ENCODE results near the gene EN1. TPM values are rescaled to one million over a fixed set of nuclear protein-coding genes. Genes with fewer than 3 reads are reported as not detected.

Gene EN1
- total RNA-seq, 1 experiment from 2014 or later = not detected

DNA sequence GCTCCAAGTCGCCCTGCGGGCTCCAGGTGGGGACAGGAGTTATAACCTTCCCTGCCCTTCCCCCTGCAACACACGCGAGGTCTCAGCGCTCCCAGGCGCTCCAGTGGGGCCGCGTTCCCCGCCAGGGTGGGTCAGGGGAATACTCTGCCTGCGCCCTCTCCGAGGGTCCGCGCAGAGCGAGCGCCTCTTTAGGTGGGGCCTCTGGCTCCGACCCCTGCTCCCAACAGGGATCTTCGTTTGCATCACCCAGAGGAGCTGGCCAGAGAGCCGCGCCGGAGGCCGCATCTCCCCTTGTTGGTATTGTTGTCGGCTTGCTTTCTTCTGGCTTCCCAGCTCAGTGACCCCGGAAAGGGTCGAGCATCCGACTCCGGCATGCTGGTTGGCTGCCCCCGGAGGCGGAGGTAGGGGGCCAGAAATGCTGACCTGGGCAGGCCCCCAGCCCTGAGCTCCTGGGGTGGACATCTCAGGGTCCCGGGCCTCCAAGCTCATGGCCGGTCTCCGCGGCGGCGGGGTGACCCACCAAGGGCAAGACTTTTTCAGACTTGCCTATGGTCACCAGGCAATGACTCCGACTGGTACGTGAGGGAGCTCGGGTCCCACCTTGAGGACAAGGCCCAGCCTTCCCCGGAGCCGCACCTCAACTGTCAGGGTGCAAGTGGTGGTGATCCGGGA, 11.2 kb upstream of the EN1 start (continued):
- TF ChIP-seq, protein P1, sequence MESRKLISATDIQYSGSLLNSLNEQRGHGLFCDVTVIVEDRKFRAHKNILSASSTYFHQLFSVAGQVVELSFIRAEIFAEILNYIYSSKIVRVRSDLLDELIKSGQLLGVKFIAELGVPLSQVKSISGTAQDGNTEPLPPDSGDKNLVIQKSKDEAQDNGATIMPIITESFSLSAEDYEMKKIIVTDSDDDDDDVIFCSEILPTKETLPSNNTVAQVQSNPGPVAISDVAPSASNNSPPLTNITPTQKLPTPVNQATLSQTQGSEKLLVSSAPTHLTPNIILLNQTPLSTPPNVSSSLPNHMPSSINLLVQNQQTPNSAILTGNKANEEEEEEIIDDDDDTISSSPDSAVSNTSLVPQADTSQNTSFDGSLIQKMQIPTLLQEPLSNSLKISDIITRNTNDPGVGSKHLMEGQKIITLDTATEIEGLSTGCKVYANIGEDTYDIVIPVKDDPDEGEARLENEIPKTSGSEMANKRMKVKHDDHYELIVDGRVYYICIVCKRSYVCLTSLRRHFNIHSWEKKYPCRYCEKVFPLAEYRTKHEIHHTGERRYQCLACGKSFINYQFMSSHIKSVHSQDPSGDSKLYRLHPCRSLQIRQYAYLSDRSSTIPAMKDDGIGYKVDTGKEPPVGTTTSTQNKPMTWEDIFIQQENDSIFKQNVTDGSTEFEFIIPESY (IDR thresholded peaks at IDR 0.05; ENCODE audit: extremely low read depth, insufficient replicate concordance, low read length) = no peak

DNA sequence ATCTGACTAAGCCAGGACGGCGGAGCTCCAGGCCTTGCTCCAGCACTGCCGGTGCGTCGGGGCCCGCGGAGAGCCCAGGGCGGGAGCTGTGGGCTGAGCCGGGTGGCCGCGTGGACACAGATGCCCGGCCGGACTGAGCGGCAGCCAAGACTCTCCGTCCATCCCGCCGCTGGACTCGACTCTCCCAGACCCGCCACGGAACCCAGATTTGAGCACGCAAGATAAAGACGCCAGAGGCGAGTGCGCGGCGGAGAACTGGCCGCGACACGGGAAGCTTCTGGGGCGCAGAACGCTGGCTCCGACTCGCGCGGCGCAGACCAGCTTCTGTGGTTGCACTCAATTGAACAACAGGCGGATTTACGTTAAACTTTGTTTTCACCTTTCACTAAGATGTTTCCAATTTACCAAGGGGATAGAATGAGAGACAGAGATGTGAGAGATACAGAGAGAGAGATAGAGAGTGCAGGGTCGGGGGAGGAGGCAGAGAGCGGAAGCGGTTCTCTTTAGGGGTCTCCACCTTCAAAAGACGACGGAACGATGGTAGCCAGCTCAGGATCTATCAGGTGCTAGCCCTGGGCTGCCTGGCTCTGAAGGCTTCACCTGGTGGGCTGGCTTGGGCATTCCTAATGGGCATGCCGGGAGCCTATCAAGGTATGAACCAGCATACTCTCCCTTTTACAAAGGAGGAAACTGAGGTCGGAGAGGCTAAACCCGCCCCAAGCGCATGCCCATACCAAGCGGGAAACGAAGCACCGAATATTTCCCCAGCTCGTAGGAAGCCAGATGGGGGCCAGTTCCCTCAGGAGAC, 10.4 kb upstream of the EN1 start:
- Histone ChIP-seq H3K27me3 (ENCODE audit: insufficient read depth, low read length) (no peaks in the 10 kb centered on the region), H3K79me2 (ENCODE audit: insufficient read depth, low read length) (no peaks in the 10 kb centered on the region), H3K36me3 (ENCODE audit: control insufficient read depth in 1 of 2, insufficient read depth in 2 of 2, low read length in 2 of 2) (no peaks in the 10 kb centered on the region), H3K9ac (ENCODE audit: low read length) (no peak overlapping the region), H3K4me3 (replicated peaks in 1 of 2; ENCODE audit: low read depth in 1 of 2, low read length in 2 of 2) (no peak overlapping the region), H4K20me1 (ENCODE audit: insufficient read depth) (no peaks in the 10 kb centered on the region), H3K4me2 (ENCODE audit: low read length) (no peak overlapping the region), H3K9me2 (ENCODE audit: insufficient read depth) (no peaks in the 10 kb centered on the region), H2AFZ (ENCODE audit: low read depth, low read length, poor library complexity, severe bottlenecking) (no peak overlapping the region), H3K4me1 (ENCODE audit: control insufficient read depth in 1 of 2, insufficient read depth in 2 of 2, low read length in 2 of 2) (peaks cover 0 to 4% of the 10 kb centered on the region in 2 experiments; a peak in 1 of 4 replicates), H3K27ac (ENCODE audit: low read depth, low read length) (no peak overlapping the region), H3K9me3 (ENCODE audit: control insufficient read depth in 1 of 2, insufficient read depth in 1 of 2, low read depth in 1 of 2, low read length in 2 of 2) (no peaks in the 10 kb centered on the region)
- DNase-seq (ENCODE audit: low read depth, low spot score) (no peak), ATAC-seq (no peak)
- ChIA-PET POLR2A (no interaction called here), RAD21 (ENCODE audit: low non-redundant PET in 1 of 2, low total read pairs in 2 of 2, uncharacterized antibody in 2 of 2, unreplicated experiment in 2 of 2) (no interaction called here), CTCF (interaction anchor here (2.0 kb wide), 1 partner anchor 636 kb away, joined by 6 read pairs; no protein-coding TSS in a partner anchor)
- BruUV-seq (replicated peaks) = no TSS peak
- intact Hi-C loops (cut with micrococcal nuclease) = loop anchor here (5.0 kb wide), 2 partner anchors 86 to 321 kb away; no protein-coding TSS in a partner anchor
- no peak for TF ChIP-seq YY1 (IDR thresholded peaks at IDR 0.05; ENCODE audit: extremely low read depth, insufficient replicate concordance, low read depth, low read length)
- no peak for TF ChIP-seq EZH2phosphoT487 (IDR thresholded peaks at IDR 0.05; ENCODE audit: borderline replicate concordance)
- no peak for TF ChIP-seq JUND (IDR thresholded peaks at IDR 0.05)
- TF ChIP-seq, protein P2, sequence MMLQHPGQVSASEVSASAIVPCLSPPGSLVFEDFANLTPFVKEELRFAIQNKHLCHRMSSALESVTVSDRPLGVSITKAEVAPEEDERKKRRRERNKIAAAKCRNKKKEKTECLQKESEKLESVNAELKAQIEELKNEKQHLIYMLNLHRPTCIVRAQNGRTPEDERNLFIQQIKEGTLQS (IDR thresholded peaks at IDR 0.05) = no peak
- TF ChIP-seq CEBPB (IDR thresholded peaks at IDR 0.05; ENCODE audit: low read depth) = no peak
- TF ChIP-seq RAD21 (IDR thresholded peaks at IDR 0.05; ENCODE audit: low read depth) = no peak
- no peak for TF ChIP-seq FOSL1 (IDR thresholded peaks at IDR 0.05; ENCODE audit: low read depth)
- no peak for TF ChIP-seq SP1 (IDR thresholded peaks at IDR 0.05; ENCODE audit: low read depth)
- TF ChIP-seq SRF (IDR thresholded peaks at IDR 0.05; ENCODE audit: low read depth) = no peak
- TF ChIP-seq, protein P1 (IDR thresholded peaks at IDR 0.05; ENCODE audit: extremely low read depth, insufficient replicate concordance, low read length) = no peak
- TF ChIP-seq EGR1 (IDR thresholded peaks at IDR 0.05; ENCODE audit: low read depth) = no peak
- TF ChIP-seq ZFX (IDR thresholded peaks at IDR 0.05) = no peak
- no peak for TF ChIP-seq POLR2A (IDR thresholded peaks at IDR 0.05; ENCODE audit: borderline replicate concordance, extremely low read depth, insufficient read depth, insufficient read length)
- TF ChIP-seq TCF7L2 (IDR thresholded peaks at IDR 0.05; ENCODE audit: borderline replicate concordance, extremely low read depth, insufficient read depth, insufficient read length) = no peak
- TF ChIP-seq, protein P3, sequence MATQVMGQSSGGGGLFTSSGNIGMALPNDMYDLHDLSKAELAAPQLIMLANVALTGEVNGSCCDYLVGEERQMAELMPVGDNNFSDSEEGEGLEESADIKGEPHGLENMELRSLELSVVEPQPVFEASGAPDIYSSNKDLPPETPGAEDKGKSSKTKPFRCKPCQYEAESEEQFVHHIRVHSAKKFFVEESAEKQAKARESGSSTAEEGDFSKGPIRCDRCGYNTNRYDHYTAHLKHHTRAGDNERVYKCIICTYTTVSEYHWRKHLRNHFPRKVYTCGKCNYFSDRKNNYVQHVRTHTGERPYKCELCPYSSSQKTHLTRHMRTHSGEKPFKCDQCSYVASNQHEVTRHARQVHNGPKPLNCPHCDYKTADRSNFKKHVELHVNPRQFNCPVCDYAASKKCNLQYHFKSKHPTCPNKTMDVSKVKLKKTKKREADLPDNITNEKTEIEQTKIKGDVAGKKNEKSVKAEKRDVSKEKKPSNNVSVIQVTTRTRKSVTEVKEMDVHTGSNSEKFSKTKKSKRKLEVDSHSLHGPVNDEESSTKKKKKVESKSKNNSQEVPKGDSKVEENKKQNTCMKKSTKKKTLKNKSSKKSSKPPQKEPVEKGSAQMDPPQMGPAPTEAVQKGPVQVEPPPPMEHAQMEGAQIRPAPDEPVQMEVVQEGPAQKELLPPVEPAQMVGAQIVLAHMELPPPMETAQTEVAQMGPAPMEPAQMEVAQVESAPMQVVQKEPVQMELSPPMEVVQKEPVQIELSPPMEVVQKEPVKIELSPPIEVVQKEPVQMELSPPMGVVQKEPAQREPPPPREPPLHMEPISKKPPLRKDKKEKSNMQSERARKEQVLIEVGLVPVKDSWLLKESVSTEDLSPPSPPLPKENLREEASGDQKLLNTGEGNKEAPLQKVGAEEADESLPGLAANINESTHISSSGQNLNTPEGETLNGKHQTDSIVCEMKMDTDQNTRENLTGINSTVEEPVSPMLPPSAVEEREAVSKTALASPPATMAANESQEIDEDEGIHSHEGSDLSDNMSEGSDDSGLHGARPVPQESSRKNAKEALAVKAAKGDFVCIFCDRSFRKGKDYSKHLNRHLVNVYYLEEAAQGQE (IDR thresholded peaks at IDR 0.05; ENCODE audit: low read depth) = no peak
